ENCODE results near the gene NELFA.

Gene NELFA

GRCh38 chr4:1933700-1934099 lies 75.1 kb downstream of the NELFA start:
- TF ChIP-seq ZFX (IDR thresholded peaks at IDR 0.05; ENCODE audit: borderline replicate concordance) = no peak
- TF ChIP-seq, protein P1, sequence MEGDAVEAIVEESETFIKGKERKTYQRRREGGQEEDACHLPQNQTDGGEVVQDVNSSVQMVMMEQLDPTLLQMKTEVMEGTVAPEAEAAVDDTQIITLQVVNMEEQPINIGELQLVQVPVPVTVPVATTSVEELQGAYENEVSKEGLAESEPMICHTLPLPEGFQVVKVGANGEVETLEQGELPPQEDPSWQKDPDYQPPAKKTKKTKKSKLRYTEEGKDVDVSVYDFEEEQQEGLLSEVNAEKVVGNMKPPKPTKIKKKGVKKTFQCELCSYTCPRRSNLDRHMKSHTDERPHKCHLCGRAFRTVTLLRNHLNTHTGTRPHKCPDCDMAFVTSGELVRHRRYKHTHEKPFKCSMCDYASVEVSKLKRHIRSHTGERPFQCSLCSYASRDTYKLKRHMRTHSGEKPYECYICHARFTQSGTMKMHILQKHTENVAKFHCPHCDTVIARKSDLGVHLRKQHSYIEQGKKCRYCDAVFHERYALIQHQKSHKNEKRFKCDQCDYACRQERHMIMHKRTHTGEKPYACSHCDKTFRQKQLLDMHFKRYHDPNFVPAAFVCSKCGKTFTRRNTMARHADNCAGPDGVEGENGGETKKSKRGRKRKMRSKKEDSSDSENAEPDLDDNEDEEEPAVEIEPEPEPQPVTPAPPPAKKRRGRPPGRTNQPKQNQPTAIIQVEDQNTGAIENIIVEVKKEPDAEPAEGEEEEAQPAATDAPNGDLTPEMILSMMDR (IDR thresholded peaks at IDR 0.05) = no peak
- no peak overlapping the region for H3K27ac ChIP-seq

DNA sequence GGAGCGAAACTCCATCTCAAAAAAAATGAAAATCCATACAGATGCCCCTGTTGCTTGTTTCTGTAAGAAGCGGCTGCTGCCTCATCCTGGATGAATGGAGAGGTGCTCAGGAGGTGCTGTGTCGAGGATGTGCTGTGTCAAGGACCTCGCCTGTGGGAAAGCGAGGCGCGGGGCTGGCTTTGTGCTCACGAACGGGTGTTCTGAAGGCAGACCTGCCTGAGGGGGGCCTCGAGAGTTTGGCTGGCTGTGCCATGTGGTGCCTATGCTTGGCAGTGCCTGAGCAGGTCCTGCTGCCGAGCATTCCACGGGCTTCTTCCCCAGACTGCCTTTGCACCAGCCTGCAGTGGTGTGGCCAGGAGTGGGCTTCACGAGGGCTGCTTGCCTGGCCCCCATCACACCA lies 76.0 kb downstream of the NELFA start:
- TF ChIP-seq, protein P1 (IDR thresholded peaks at IDR 0.05) = no peak
- TF ChIP-seq ZFX (IDR thresholded peaks at IDR 0.05; ENCODE audit: borderline replicate concordance) = no peak
- no peak overlapping the region for H3K27ac ChIP-seq

Measured in 22Rv1 (cell line).